Stimulated activated CD4-positive, alpha-beta T cell treated with anti-CD3 and anti-CD28 coated beads, Interleukin-2, amount 100 ng/mL, for 48 hours (primary cell): Measurements from ENCODE around the gene LSM7.

Experiments
- DNase-seq, 2 donors: peaks; one replicate each; pipeline ENCODE4 v3.0.0-alpha.2; 2020

Gene LSM7

GRCh38 chr19:2275588-2276428 lies 52.6 kb downstream of the LSM7 start:
- no peak for DNase-seq

- DNase-seq = no peak
These were observed 53.4 kb downstream of the LSM7 start for GRCh38 chr19:2274931-2275535.

- DNase-seq = no peak
These were observed 54.1 kb downstream of the LSM7 start for GRCh38 chr19:2274185-2274711.

GRCh38 chr19:2273356-2274184 lies 54.8 kb downstream of the LSM7 start:
- peak; percentile 79 to 87 for DNase-seq
